H9 (cell line): ENCODE data around the gene RNF220. TPM values are rescaled to one million over a fixed set of nuclear protein-coding genes. Genes with fewer than 3 reads are reported as not detected.

Experiments
- DNase-seq: peaks from one replicate; pipeline ENCODE4 v3.0.0-alpha.2; 2017
- H2AFZ ChIP-seq: one replicate; pipeline ENCODE4 v1.6.1; 2013; ENCODE audit warnings: mild to moderate bottlenecking, low read length, control low read depth, moderate library complexity
- H2AK5ac ChIP-seq: 2 replicates; pipeline ENCODE4 v1.6.1; 2013; ENCODE audit warnings: low read length, control low read depth, mixed read lengths; ENCODE audit not compliant: insufficient read length
- H2BK120ac ChIP-seq: one replicate; pipeline ENCODE4 v1.6.1; 2013; ENCODE audit warnings: low read depth, mild to moderate bottlenecking, low read length, control low read depth, inconsistent platforms; ENCODE audit not compliant: poor library complexity, severe bottlenecking
- H2BK12ac ChIP-seq: 2 replicates; pipeline ENCODE4 v1.6.1; 2013; ENCODE audit warnings: low read length, control low read depth, mixed read lengths, low read depth; ENCODE audit not compliant: insufficient read length
- H2BK15ac ChIP-seq: 2 replicates; pipeline ENCODE4 v1.6.1; 2013; ENCODE audit warnings: low read depth, low read length, control low read depth
- H2BK20ac ChIP-seq: one replicate; pipeline ENCODE4 v1.6.1; 2013; ENCODE audit warnings: low read depth, mild to moderate bottlenecking, low read length, control low read depth, inconsistent platforms; ENCODE audit not compliant: poor library complexity, severe bottlenecking
- H2BK5ac ChIP-seq: 2 replicates; pipeline ENCODE4 v1.6.1; 2013; ENCODE audit warnings: low read length, control low read depth, mixed read lengths; ENCODE audit not compliant: insufficient read length
- H3K14ac ChIP-seq: 2 replicates; pipeline ENCODE4 v1.6.1; 2013; ENCODE audit warnings: low read length, control low read depth; ENCODE audit not compliant: insufficient read depth
- H3K18ac ChIP-seq: 2 replicates; pipeline ENCODE4 v1.6.1; 2013; ENCODE audit warnings: low read depth, mild to moderate bottlenecking, mixed read lengths, low read length, control low read depth; ENCODE audit not compliant: insufficient read length
- H3K23ac ChIP-seq: 2 replicates; pipeline ENCODE4 v1.6.1; 2013; ENCODE audit warnings: low read length, control low read depth, mixed read lengths, low read depth; ENCODE audit not compliant: insufficient read length
- H3K23me2 ChIP-seq: 2 replicates; pipeline ENCODE4 v1.6.1; 2013; ENCODE audit warnings: low read depth, mild to moderate bottlenecking, mixed read lengths, low read length, control low read depth; ENCODE audit not compliant: insufficient read length, poor library complexity, severe bottlenecking
- H3K27ac ChIP-seq: 2 replicates; pipeline ENCODE4 v1.5.1; 2013; ENCODE audit warnings: low read length, control low read depth, mixed read lengths, low read depth; ENCODE audit not compliant: insufficient read length
- H3K27me3 ChIP-seq: 2 replicates; pipeline ENCODE4 v1.6.1; 2013; ENCODE audit warnings: low read length, control low read depth, inconsistent platforms; ENCODE audit not compliant: insufficient read depth
- H3K4ac ChIP-seq: 2 replicates; pipeline ENCODE4 v1.6.1; 2013; ENCODE audit warnings: low read depth, mild to moderate bottlenecking, control low read depth, inconsistent platforms, low read length, moderate library complexity
- H3K4me1 ChIP-seq: 2 replicates; pipeline ENCODE4 v1.6.1; 2013; ENCODE audit warnings: low read length, control low read depth, inconsistent platforms; ENCODE audit not compliant: insufficient read depth
- H3K4me2 ChIP-seq: 2 replicates; pipeline ENCODE4 v1.6.1; 2013; ENCODE audit warnings: low read length, control low read depth, mixed read lengths; ENCODE audit not compliant: insufficient read length, insufficient read depth
- H3K56ac ChIP-seq: 2 replicates; pipeline ENCODE4 v1.6.1; 2013; ENCODE audit warnings: low read depth, mild to moderate bottlenecking, mixed read lengths, low read length, control low read depth; ENCODE audit not compliant: insufficient read length
- H3K79me1 ChIP-seq: 2 replicates; pipeline ENCODE4 v1.6.1; 2013; ENCODE audit warnings: low read depth, mild to moderate bottlenecking, moderate library complexity, low read length, control low read depth, inconsistent platforms; ENCODE audit not compliant: insufficient read depth, poor library complexity, severe bottlenecking
- H3K79me2 ChIP-seq: 2 replicates; pipeline ENCODE4 v1.6.1; 2013; ENCODE audit warnings: low read length, control low read depth, inconsistent platforms; ENCODE audit not compliant: insufficient read depth
- H3K9ac ChIP-seq: 2 replicates; pipeline ENCODE4 v1.6.1; 2013; ENCODE audit warnings: low read length, control low read depth, mixed read lengths; ENCODE audit not compliant: insufficient read length; ENCODE audit errors: extremely low read depth
- H3K9me3 ChIP-seq: one replicate; pipeline ENCODE4 v1.6.1; 2013; ENCODE audit warnings: low read depth, low read length, inconsistent platforms; ENCODE audit not compliant: control insufficient read depth
- H3T11ph ChIP-seq: one replicate; pipeline ENCODE4 v1.6.1; 2013; ENCODE audit warnings: mild to moderate bottlenecking, low read length, control low read depth, inconsistent platforms
- H4K20me1 ChIP-seq: one replicate; pipeline ENCODE4 v1.6.1; 2013; ENCODE audit not compliant: control insufficient read depth, insufficient read length, insufficient read depth
- H4K5ac ChIP-seq: 2 replicates; pipeline ENCODE4 v1.6.1; 2013; ENCODE audit warnings: low read depth, mild to moderate bottlenecking, mixed read lengths, low read length, control low read depth; ENCODE audit not compliant: insufficient read length
- H4K8ac ChIP-seq: replicated peaks from 2 replicates; pipeline ENCODE4 v1.6.1; 2013; ENCODE audit warnings: low read length, control low read depth, mixed read lengths, low read depth; ENCODE audit not compliant: insufficient read length
- H4K91ac ChIP-seq: 2 replicates; pipeline ENCODE4 v1.6.1; 2013; ENCODE audit warnings: low read depth, mild to moderate bottlenecking, moderate library complexity, mixed read lengths, low read length, control low read depth; ENCODE audit not compliant: insufficient read length
- H3K27ac Mint-ChIP-seq, 3 experiments: 2 replicates in 2 of 3; 3 replicates in 1 of 3; pipeline ENCODE4 v1.8.0; 2020 to 2021; ENCODE audit warnings: mixed read lengths in 3 of 3, mild to moderate bottlenecking in 1 of 3, moderate library complexity in 1 of 3
- H3K27me3 Mint-ChIP-seq: 2 replicates; pipeline ENCODE4 v1.8.0; 2021; ENCODE audit warnings: low read depth, mild to moderate bottlenecking, moderate library complexity, mixed read lengths
- H3K36me3 Mint-ChIP-seq, 3 experiments: 2 replicates in 2 of 3; 3 replicates in 1 of 3; pipeline ENCODE4 v1.8.0; 2020 to 2021; ENCODE audit warnings: low read depth in 3 of 3, mixed read lengths in 3 of 3; ENCODE audit not compliant: insufficient read depth in 1 of 3
- H3K4me1 Mint-ChIP-seq, 2 experiments: 2 replicates each; pipeline ENCODE4 v1.8.0; 2020; ENCODE audit warnings: mixed read lengths in 2 of 2
- H3K4me3 Mint-ChIP-seq, 2 experiments: 2 replicates in 1 of 2; 3 replicates in 1 of 2; pipeline ENCODE4 v1.8.0; 2020 to 2021; ENCODE audit warnings: mild to moderate bottlenecking in 2 of 2, mixed read lengths in 2 of 2, moderate library complexity in 1 of 2
- H3K9me3 Mint-ChIP-seq, 2 experiments: 2 replicates in 1 of 2; 3 replicates in 1 of 2; pipeline ENCODE4 v1.8.0; 2020; ENCODE audit warnings: mild to moderate bottlenecking in 2 of 2, mixed read lengths in 2 of 2, moderate library complexity in 1 of 2
- CTCF ChIP-seq: fragments of 200-600 bp; sonication (generic); conservative IDR thresholded peaks from 3 replicates; pipeline ENCODE4 v1.8.0; 2021; ENCODE audit warnings: antibody characterized with exemption, mild to moderate bottlenecking
- WGBS: extraction: QIAGEN DNeasy Blood & Tissue Kit; methylation state at CpG from one replicate; pipeline ENCODE4 v1.1.7; 2013; ENCODE audit warnings: missing lambda C conversion rate, low lambda C conversion rate, mixed read lengths; ENCODE audit not compliant: insufficient read length; ENCODE audit errors: extremely low coverage; 5-methylcytosine and 5-hydroxymethylcytosine counted together
- total RNA-seq: library from RNA; stranded (reverse); gene quantifications from 2 replicates; pipeline ENCODE4 v1.2.1, GENCODE V29; 2021

RNF220 gene
- total RNA-seq, 1 experiment from 2014 or later: 109 TPM

GRCh38 chr1:44649788-44650158 lies 244.7 kb downstream of the RNF220 start:
- Mint-ChIP-seq H3K4me3 (no peak overlapping the region), H3K27me3 (no peaks in the 10 kb centered on the region), H3K36me3 (peaks cover 16 to 60% (median 59%) of the 10 kb centered on the region in 3 experiments; a peak in 6 of 7 replicates), H3K27ac (peak overlapping the region in 1 of 3 experiments; percentile 85; a peak in 2 of 7 replicates), H3K4me1 (peaks cover 14 to 35% of the 10 kb centered on the region in 2 experiments), H3K9me3 (no peaks in the 10 kb centered on the region)
- H3K27me3 ChIP-seq: no peaks in the 10 kb centered on the region
- no peak overlapping the region for H3K18ac ChIP-seq
- no peak overlapping the region for H2BK12ac ChIP-seq
- H3K79me1 ChIP-seq: no peaks in the 10 kb centered on the region
- no peak overlapping the region for H4K8ac ChIP-seq
- H3K56ac ChIP-seq: no peak overlapping the region
- H2AK5ac ChIP-seq: no peak overlapping the region
- DNase-seq: no peak
- H2AFZ ChIP-seq: no peak overlapping the region
- H3K14ac ChIP-seq: no peak overlapping the region
- H3K9ac ChIP-seq: no peak overlapping the region
- H4K20me1 ChIP-seq: no peaks in the 10 kb centered on the region
- no peak overlapping the region for H2BK120ac ChIP-seq
- no peak overlapping the region for H3T11ph ChIP-seq
- no peak overlapping the region for H2BK5ac ChIP-seq
- H3K79me2 ChIP-seq: no peaks in the 10 kb centered on the region
- no peaks in the 10 kb centered on the region for H3K4me1 ChIP-seq
- H4K91ac ChIP-seq: no peak overlapping the region
- no peak for TF ChIP-seq CTCF
- H2BK20ac ChIP-seq: no peak overlapping the region
- H3K4me2 ChIP-seq: no peak overlapping the region
- no peak overlapping the region for H3K27ac ChIP-seq
- H4K5ac ChIP-seq: no peak overlapping the region
- H3K9me3 ChIP-seq: no peaks in the 10 kb centered on the region
- no CpG with 5 or more reads among the region's 13 CpGs for WGBS
- no peak overlapping the region for H2BK15ac ChIP-seq
- H3K23ac ChIP-seq: no peak overlapping the region
- no peak overlapping the region for H3K4ac ChIP-seq
- H3K23me2 ChIP-seq: no peaks in the 10 kb centered on the region
